A673 (cell line): Measurements from ENCODE around the gene RBP3.
A peak's percentile ranks its signal among the peaks of the same experiment; 100 is the strongest.

Experiments
- CTCF ChIP-seq: fragments of 300-800, 200-600 bp; sonication (generic); conservative IDR thresholded peaks from 2 replicates; pipeline ENCODE4 v1.5.1; 2017; ENCODE audit warnings: low read depth, mild to moderate bottlenecking, antibody characterized with exemption, low read length, moderate library complexity, mixed read lengths
- EZH2 ChIP-seq: fragments of 200-600 bp; sonication (generic); IDR thresholded peaks from 2 replicates; pipeline ENCODE4 v1.6.1; 2017; ENCODE audit warnings: borderline replicate concordance, low read depth, mild to moderate bottlenecking, mixed read lengths, antibody characterized with exemption, low read length; ENCODE audit not compliant: poor library complexity, severe bottlenecking

- TF ChIP-seq EZH2, result no peak
- TF ChIP-seq CTCF, result 0 out of 2 replicates have a peak, but pooled peaks have one; percentile 12
Measured at GRCh38 chr10:47403446-47404318, 55.5 kb downstream of the RBP3 start.
